Measurements from ENCODE around the gene CHCHD1. TPM values are rescaled to one million over a fixed set of nuclear protein-coding genes. Genes with fewer than 3 reads are reported as not detected.
"Not testable (repeated sequence)": the region's sequence is repeated elsewhere in the genome, so short reads cannot be mapped to it uniquely, and the experiment has no call there.

CHCHD1 gene
- total RNA-seq, 2 donors from 2014 or later, result 18.7 to 28.5 TPM

DNA sequence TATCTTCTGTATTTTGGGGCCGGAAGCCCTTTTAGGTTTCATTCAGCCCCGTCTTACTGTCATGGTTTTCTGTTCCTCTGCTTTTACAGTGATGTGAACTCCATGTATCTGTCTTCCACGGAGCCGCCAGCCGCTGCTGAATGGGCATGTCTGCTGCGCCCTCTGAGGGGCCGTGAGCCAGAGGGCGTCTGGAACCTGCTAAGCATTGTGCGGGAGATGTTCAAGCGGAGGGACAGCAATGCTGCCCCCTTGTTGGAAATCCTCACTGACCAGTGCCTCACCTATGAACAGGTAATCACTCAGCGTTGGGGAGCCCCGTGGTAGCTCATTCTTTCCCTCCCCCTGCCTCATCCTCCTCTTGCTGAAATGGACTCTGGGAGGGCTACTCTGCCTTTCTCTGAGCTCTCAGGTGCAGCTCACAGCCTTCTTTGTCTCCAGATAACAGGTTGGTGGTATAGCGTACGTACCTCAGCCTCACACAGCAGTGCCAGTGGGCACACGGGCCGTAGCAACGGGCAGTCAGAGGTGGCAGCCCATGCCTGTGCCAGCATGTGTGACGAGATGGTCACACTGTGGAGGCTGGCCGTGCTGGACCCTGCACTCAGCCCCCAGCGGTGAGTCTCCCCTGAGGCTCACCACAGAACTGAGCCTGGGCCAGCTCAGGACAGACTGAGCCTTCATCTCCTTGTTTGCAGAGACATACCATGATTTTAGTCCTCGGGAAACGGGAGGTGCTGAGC lies 9.2 kb downstream of the CHCHD1 start:
- H3K4me3 Mint-ChIP-seq, result no peak overlapping the region
- peaks cover 12 to 26% of the 10 kb centered on the region in 2 donors for H3K4me1 Mint-ChIP-seq (ENCODE audit: low read depth in 2 of 2)
- ATAC-seq (no peak), DNase-seq (ENCODE audit: low spot score) (peak; percentile 22)
- H3K27ac Mint-ChIP-seq, result no peak overlapping the region
- no peaks in the 10 kb centered on the region for H3K27me3 Mint-ChIP-seq
- no peaks in the 10 kb centered on the region for H3K9me3 Mint-ChIP-seq
- peaks cover 16% of the 10 kb centered on the region for H3K36me3 Mint-ChIP-seq

DNA sequence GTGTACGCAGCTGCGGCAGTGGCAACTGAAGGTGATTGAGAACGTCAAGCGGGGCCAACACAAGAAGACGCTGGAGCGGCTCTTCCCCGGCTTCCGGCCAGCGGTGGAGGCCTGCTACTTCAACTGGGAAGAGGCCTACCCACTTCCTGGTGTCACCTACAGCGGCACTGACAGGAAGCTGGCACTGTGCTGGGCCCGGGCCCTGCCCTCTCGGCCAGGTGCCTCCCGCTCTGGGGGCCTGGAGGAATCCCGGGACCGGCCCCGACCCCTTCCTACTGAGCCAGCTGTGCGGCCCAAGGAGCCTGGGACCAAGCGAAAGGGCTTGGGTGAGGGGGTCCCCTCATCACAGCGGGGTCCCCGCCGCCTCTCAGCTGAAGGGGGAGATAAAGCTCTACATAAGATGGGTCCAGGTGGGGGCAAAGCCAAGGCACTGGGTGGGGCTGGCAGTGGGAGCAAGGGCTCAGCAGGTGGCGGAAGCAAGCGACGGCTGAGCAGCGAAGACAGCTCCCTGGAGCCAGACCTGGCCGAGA lies 10.1 kb downstream of the CHCHD1 start:
- no peak for ATAC-seq

DNA sequence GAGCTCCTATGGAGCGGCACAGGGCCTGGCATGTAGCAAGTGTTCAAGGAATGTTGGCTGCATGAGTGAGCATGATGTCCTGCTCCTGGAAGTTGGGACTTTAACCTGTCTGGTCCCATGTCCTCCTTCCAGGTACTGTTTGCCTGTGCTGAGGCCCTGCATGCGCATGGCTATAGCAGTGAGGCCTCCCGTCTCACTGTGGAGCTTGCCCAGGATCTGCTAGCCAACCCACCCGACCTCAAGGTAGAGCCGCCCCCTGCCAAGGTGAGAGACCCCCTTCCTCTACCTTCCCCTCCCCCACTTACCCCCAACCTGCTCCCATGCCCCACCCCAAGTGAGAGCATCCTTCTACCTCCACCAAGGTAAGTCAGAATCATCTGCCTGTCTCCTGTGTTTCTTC lies 11.6 kb downstream of the CHCHD1 start:
- no peaks in the 10 kb centered on the region for H3K9me3 Mint-ChIP-seq
- H3K4me3 Mint-ChIP-seq, result no peak overlapping the region
- peak; percentile 22 for DNase-seq (ENCODE audit: low spot score)
- ATAC-seq, result no peak
- H3K36me3 Mint-ChIP-seq, result peaks cover 22% of the 10 kb centered on the region
- no peak overlapping the region for H3K27ac Mint-ChIP-seq
- H3K27me3 Mint-ChIP-seq, result no peaks in the 10 kb centered on the region
- peaks cover 0 to 21% of the 10 kb centered on the region in 2 donors for H3K4me1 Mint-ChIP-seq (ENCODE audit: low read depth in 2 of 2)

More for the DNA sequence above, 10.1 kb downstream of the CHCHD1 start:
- no peak overlapping the region for H3K27ac Mint-ChIP-seq
- no peak overlapping the region for H3K4me3 Mint-ChIP-seq
- peaks cover 16% of the 10 kb centered on the region for H3K36me3 Mint-ChIP-seq
- no peaks in the 10 kb centered on the region for H3K9me3 Mint-ChIP-seq
- H3K27me3 Mint-ChIP-seq, result no peaks in the 10 kb centered on the region
- peaks cover 6 to 24% of the 10 kb centered on the region in 2 donors for H3K4me1 Mint-ChIP-seq (ENCODE audit: low read depth in 2 of 2)
- peak; percentile 60 for DNase-seq (ENCODE audit: low spot score)

DNA sequence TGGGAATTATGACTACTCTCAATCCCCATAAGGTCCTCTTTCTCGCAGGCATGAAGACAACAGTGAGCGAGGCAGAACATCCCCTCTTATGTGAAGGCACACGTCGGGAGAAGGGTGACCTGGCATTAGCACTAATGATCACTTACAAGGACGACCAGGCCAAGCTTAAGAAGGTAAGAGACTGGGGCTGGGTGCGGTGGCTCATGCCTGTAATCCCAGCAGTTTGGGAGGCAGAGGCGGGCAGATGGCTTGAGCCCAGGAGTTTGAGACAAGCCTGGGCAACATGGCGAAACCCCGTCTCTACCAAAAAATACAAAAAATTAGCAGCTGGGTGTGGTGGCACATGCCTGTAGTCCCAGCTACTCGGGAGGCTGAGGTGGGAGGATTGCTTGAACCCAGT lies 13.6 kb downstream of the CHCHD1 start:
- DNase-seq (ENCODE audit: low spot score), result peak; percentile 44
- peaks cover 17% of the 10 kb centered on the region for H3K36me3 Mint-ChIP-seq

DNA sequence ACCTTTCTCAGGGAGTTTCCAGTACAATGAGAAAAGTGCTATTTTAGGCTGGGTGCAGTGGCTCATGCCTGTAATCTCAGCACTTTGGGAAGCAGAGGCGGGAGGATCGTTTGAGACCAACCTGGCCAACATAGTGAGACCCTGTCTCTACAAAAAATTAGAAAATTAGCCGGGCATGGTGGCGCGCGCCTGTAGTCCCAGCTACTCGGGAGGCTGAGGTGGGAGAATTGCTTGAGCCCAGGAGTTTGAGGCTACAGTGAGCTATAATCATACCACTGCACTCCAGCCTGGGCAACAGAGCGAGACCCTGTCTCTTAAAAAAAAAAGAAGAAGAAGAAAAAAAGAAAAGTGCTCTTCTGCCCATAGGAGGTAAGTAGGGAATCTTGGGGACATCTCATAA lies 14.2 kb downstream of the CHCHD1 start:
- ATAC-seq; DNase-seq (ENCODE audit: low spot score); H3K27me3 Mint-ChIP-seq; H3K4me3 Mint-ChIP-seq; H3K9me3 Mint-ChIP-seq: not testable (repeated sequence)
- Mint-ChIP-seq H3K36me3 (peaks cover 16% of the 10 kb centered on the region), H3K27ac (peak overlapping the region in 1 of 2 donors; percentile 72), H3K4me1 (ENCODE audit: low read depth in 2 of 2) (peaks cover 0 to 15% of the 10 kb centered on the region in 2 donors)

More for the DNA sequence above, 13.6 kb downstream of the CHCHD1 start:
- not testable (repeated sequence) for H3K27ac Mint-ChIP-seq, ATAC-seq, H3K27me3 Mint-ChIP-seq, H3K9me3 Mint-ChIP-seq, H3K4me3 Mint-ChIP-seq
- peaks cover 0 to 15% of the 10 kb centered on the region in 2 donors for H3K4me1 Mint-ChIP-seq (ENCODE audit: low read depth in 2 of 2)

DNA sequence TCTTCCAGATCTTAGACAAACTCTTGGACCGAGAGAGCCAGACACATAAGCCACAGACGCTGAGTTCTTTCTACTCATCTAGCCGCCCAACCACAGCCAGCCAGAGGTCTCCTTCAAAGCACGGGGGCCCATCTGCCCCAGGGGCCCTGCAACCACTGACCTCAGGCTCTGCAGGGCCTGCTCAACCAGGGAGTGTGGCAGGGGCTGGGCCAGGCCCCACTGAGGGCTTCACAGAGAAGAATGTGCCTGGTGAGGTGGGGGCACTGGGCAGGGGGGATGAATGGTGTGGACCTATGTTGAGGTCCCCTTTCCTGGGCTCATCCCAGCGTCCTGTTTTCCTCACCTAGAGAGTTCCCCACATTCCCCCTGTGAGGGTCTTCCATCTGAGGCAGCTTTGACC lies 14.9 kb downstream of the CHCHD1 start:
- H3K4me3 Mint-ChIP-seq, result no peak overlapping the region
- no peaks in the 10 kb centered on the region for H3K27me3 Mint-ChIP-seq
- no peak overlapping the region for H3K27ac Mint-ChIP-seq
- no peak for ATAC-seq
- DNase-seq (ENCODE audit: low spot score), result peak; percentile 44
- peaks cover 16% of the 10 kb centered on the region for H3K36me3 Mint-ChIP-seq
- peaks cover 0 to 15% of the 10 kb centered on the region in 2 donors for H3K4me1 Mint-ChIP-seq (ENCODE audit: low read depth in 2 of 2)
- H3K9me3 Mint-ChIP-seq, result no peaks in the 10 kb centered on the region

DNA sequence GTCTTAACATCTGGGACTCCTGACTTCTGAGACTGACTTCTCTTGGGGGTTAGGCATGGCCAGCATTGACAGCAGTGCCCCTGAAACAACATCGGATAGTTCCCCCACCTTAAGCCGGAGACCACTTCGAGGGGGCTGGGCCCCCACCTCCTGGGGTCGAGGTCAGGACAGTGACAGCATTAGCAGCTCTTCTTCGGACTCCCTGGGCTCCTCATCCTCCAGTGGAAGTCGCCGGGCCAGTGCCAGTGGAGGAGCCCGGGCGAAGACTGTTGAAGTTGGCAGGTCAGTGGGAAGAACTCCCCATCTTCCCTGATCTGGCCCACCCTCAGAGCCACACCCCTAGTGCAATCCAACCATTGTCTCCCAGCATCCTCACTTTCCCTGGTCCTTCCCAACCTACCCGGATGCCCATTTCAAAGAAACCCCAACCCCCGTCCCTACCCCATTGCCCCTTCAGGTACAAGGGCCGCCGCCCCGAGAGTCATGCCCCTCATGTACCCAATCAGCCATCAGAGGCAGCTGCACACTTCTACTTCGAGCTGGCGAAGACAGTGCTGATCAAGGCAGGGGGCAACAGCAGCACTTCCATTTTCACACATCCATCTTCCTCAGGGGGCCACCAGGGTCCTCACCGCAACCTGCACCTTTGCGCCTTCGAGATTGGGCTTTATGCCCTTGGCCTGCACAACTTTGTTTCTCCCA lies 15.6 kb downstream of the CHCHD1 start:
- DNase-seq (ENCODE audit: low spot score), result no peak
- Mint-ChIP-seq H3K4me3 (no peak overlapping the region), H3K27me3 (no peaks in the 10 kb centered on the region), H3K27ac (peak overlapping the region; percentile 49 to 61), H3K4me1 (ENCODE audit: low read depth in 2 of 2) (peaks cover 0 to 15% of the 10 kb centered on the region in 2 donors), H3K36me3 (peaks cover 16% of the 10 kb centered on the region), H3K9me3 (no peaks in the 10 kb centered on the region)
- no peak for ATAC-seq

DNA sequence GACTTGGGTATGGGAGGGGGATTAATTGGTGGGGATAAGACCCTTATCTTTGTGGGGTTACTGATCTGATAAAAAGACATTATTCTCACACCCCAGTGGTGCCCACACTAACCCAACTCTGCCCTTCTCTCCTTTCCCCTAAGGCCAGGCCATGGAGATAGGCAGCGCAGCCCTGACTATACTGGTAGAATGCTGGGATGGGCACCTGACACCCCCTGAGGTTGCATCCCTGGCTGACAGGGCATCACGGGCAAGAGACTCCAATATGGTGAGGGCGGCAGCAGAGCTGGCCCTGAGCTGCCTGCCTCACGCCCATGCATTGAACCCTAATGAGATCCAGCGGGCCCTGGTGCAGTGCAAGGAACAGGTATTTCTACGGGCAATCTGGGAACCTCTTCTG lies 16.2 kb downstream of the CHCHD1 start:
- peaks cover 19% of the 10 kb centered on the region for H3K36me3 Mint-ChIP-seq
- H3K9me3 Mint-ChIP-seq, result no peaks in the 10 kb centered on the region
- peak overlapping the region; percentile 49 to 61 for H3K27ac Mint-ChIP-seq

DNA sequence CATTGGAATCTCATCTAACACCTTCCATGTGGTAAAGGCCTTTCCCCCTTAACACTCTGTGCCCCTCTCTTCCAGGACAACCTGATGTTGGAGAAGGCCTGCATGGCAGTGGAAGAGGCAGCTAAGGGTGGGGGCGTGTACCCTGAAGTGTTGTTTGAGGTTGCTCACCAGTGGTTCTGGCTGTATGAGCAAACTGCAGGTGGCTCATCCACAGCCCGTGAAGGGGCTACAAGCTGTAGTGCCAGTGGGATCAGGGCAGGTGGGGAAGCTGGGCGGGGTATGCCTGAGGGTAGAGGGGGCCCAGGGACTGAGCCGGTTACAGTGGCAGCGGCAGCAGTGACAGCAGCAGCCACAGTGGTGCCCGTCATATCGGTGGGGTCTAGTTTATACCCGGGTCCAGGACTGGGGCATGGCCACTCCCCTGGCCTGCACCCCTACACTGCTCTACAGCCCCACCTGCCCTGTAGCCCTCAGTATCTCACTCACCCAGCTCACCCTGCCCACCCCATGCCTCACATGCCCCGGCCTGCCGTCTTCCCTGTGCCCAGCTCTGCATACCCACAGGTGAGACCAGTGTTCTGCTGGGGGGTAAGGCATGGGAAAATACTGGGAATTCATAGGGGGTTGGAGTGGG lies 17.2 kb downstream of the CHCHD1 start:
- H3K9me3 Mint-ChIP-seq, result no peaks in the 10 kb centered on the region
- H3K4me3 Mint-ChIP-seq, result no peak overlapping the region
- H3K27me3 Mint-ChIP-seq, result no peaks in the 10 kb centered on the region
- ATAC-seq (peak in 1 of 2 donors; percentile 37), DNase-seq (ENCODE audit: low spot score) (no peak)
- H3K4me1 Mint-ChIP-seq (ENCODE audit: low read depth in 2 of 2), result peaks cover 12 to 20% of the 10 kb centered on the region in 2 donors
- H3K27ac Mint-ChIP-seq, result no peak overlapping the region
- H3K36me3 Mint-ChIP-seq, result peaks cover 15% of the 10 kb centered on the region

More for the DNA sequence above, 16.2 kb downstream of the CHCHD1 start:
- DNase-seq (ENCODE audit: low spot score) (no peak), ATAC-seq (no peak)
- H3K4me1 Mint-ChIP-seq (ENCODE audit: low read depth in 2 of 2), result peaks cover 4 to 16% of the 10 kb centered on the region in 2 donors
- no peak overlapping the region for H3K4me3 Mint-ChIP-seq
- no peaks in the 10 kb centered on the region for H3K27me3 Mint-ChIP-seq

DNA sequence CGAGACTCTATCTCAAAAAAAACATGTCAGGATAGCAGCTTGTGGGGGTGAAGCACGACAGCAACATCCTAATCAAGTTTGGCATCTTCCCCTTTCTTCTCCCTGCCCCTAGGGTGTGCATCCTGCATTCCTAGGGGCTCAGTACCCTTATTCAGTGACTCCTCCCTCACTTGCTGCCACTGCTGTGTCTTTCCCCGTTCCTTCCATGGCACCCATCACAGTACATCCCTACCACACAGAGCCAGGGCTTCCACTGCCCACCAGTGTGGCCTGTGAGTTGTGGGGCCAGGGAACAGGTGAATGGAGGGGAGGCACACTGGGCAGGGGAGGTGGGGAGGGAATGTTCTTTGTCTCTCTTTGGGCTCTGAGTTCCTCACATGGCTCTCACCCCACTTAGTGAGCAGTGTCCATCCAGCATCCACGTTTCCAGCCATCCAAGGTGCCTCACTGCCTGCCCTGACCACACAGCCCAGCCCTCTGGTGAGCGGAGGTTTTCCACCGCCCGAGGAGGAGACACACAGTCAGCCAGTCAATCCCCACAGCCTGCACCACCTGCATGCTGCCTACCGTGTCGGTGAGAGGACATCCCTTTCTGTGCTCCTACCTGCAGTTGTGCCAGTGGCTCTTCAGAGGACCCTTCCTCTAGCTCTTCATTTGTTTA lies 18.2 kb downstream of the CHCHD1 start:
- DNase-seq (ENCODE audit: low spot score) (no peak), ATAC-seq (no peak)
- Mint-ChIP-seq H3K4me3 (no peak overlapping the region), H3K27me3 (no peaks in the 10 kb centered on the region), H3K27ac (no peak overlapping the region), H3K36me3 (peaks cover 15% of the 10 kb centered on the region), H3K4me1 (ENCODE audit: low read depth in 2 of 2) (peaks cover 16 to 21% of the 10 kb centered on the region in 2 donors), H3K9me3 (no peaks in the 10 kb centered on the region)

DNA sequence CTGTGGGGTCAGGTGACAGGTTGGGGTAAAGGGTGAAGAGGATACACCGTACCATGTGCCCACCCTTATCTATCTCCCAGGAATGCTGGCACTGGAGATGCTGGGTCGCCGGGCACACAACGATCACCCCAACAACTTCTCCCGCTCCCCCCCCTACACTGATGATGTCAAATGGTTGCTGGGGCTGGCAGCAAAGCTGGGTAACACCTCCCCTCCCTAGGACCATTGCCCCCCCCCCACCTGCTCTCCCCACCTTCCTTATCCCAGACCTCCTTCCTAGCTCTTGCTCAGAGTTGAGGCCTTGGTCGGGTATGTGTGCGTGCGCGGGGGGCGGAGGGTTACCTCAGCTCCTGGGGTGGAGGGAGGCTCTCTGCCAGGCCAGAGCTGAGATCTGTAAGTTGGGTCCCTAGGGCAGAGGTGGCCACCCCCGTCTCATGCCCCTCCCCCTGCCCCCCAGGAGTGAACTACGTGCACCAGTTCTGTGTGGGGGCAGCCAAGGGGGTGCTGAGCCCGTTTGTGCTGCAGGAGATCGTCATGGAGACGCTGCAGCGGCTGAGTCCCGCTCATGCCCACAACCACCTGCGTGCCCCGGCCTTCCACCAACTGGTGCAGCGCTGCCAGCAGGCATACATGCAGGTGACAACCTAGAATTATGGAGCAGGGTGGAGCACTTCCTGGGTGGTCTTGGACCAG lies 18.9 kb downstream of the CHCHD1 start:
- Mint-ChIP-seq H3K4me3 (no peak overlapping the region), H3K36me3 (peaks cover 13% of the 10 kb centered on the region), H3K4me1 (ENCODE audit: low read depth in 2 of 2) (peaks cover 18 to 22% of the 10 kb centered on the region in 2 donors), H3K27ac (no peak overlapping the region), H3K27me3 (no peaks in the 10 kb centered on the region), H3K9me3 (no peaks in the 10 kb centered on the region)
- no peak for ATAC-seq
- no peak for DNase-seq (ENCODE audit: low spot score)

DNA sequence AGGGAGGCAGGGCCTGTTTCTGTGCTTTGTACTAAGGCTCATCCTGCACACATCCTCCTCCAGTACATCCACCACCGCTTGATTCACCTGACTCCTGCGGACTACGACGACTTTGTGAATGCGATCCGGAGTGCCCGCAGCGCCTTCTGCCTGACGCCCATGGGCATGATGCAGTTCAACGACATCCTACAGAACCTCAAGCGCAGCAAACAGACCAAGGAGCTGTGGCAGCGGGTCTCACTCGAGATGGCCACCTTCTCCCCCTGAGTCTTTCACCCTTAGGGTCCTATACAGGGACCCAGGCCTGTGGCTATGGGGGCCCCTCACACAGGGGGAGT lies 19.4 kb downstream of the CHCHD1 start:
- H3K4me1 Mint-ChIP-seq (ENCODE audit: low read depth in 2 of 2), result peaks cover 23 to 25% of the 10 kb centered on the region in 2 donors
- no peaks in the 10 kb centered on the region for H3K27me3 Mint-ChIP-seq
- DNase-seq (ENCODE audit: low spot score) (no peak), ATAC-seq (no peak)
- peaks cover 18% of the 10 kb centered on the region for H3K36me3 Mint-ChIP-seq
- no peak overlapping the region for H3K4me3 Mint-ChIP-seq
- no peaks in the 10 kb centered on the region for H3K9me3 Mint-ChIP-seq
- H3K27ac Mint-ChIP-seq, result no peak overlapping the region
